ENCODE data around the gene CNOT4.
"Not testable (repeated sequence)": the region's sequence is repeated elsewhere in the genome, so short reads cannot be mapped to it uniquely, and the experiment has no call there.

The CNOT4 gene

DNA sequence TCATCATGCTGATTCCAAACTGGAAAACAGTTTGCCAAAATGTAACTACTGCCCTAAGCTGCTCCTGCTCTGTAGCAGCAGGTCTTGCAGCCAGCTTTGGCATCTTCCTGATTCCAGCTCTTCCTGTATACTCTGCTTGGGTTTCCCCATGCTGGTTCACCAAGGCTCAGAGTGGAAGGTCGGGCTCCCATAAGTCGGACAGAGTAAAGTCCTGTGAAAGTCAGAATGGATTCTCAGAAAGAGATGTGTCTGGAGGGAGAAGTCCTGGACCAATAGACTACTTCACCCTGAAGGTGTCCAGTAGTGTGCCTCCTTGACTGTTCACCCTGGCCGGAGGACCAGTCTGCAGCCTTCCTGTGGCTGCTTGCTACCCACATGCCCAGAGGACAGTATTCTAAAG, 182.4 kb downstream of the CNOT4 start:
- DNase-seq (ENCODE audit: low read depth) = no peak

GRCh38 chr7:135326636-135327280, 183.1 kb downstream of the CNOT4 start:
- no peak for DNase-seq (ENCODE audit: low read depth)

DNA sequence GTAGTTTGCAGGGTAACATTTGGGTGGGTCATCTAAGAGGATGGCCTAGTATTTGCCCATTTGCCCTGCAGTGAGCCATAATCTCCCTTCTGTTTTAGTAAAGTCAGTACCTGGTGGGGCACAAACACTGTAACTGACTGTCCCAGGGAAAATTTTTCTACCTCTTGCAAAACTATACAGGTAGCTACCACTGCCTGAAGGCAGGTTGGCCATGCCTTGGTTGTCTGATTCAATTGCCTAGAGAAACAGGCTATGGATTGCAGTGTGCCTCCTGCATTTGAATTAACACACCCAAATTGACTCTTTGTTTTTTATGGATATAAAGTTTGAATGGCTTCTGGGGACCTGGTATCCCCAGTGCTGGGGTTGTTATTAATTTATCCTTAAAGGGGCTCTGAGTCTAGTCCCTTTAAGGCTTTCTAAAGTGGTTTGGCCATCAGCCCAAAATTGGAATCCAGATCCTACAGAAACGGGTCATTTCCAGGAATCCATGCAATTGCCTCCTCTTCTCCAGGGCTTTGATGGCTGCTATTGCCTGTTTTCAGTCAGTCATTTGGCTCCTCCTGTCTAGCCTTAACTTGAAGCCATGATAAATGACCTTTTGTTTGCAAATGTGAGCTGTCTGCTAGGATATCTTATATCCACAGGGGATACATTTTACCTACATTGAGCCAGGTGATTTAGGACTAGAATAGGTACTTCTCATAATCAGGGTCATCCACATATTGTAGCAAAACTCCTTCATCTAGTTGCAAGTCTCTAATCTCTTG, 187.1 kb downstream of the CNOT4 start:
- DNase-seq (ENCODE audit: low read depth) = no peak

DNA sequence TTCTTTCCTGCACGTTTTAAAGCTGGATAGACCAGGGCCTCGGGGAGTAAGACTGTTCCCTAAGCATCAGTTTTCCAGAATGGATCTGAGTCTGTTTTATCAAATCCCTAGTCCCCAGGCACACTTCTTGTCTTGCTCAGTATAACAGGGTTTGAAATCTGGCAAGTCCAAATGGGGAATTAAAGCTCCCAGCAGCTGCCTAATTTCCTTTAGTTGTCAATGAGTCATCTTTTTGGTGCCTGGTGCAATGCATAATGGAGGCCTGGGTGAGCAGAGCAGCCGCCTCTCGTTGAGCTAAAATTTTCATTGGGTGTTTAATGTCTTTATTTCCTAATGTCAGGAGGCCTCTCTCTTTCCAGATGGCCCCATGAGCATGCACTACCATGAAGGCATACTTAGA, 188.3 kb downstream of the CNOT4 start:
- DNase-seq (ENCODE audit: low read depth) = no peak

DNA sequence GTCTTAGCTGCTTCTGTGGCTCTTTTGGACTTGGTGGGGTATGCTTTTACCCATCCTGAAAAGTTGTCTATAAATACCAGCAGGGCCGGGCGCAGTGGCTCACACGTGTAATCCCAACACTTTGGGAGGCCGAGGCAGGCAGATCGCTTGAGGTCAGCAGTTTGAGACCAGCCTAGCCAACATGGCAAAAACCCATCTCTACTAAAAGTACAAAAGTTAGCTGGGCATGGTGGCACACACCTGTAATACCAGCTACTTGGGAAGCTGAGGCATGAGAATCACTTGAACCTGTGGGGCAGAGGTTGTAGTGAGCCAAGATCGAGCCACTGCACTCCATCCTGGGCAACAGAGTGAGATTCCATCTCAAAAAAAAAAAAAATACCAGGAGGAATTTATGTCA, 188.9 kb downstream of the CNOT4 start:
- DNase-seq (ENCODE audit: low read depth) = not testable (repeated sequence)

DNA sequence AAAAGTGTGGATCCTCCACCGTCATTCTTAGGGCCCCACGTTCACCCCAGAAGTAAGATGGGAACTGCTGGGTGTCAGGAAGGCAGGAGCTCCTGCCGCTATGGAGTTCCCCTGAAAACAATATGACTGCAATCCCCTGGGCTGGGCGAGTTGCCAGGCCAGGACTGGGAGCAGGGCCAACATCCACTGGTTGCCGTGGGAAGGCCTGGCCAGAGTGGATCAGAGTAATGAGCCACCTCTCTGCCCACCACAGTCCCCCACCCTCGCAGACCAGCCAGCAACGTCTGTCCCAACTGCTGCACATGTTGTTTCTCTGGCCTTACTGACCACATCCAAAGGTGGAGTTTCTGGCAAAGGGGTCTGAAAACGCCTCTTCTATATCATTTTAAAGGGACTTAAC, 189.6 kb downstream of the CNOT4 start:
- DNase-seq (ENCODE audit: low read depth) = no peak

DNA sequence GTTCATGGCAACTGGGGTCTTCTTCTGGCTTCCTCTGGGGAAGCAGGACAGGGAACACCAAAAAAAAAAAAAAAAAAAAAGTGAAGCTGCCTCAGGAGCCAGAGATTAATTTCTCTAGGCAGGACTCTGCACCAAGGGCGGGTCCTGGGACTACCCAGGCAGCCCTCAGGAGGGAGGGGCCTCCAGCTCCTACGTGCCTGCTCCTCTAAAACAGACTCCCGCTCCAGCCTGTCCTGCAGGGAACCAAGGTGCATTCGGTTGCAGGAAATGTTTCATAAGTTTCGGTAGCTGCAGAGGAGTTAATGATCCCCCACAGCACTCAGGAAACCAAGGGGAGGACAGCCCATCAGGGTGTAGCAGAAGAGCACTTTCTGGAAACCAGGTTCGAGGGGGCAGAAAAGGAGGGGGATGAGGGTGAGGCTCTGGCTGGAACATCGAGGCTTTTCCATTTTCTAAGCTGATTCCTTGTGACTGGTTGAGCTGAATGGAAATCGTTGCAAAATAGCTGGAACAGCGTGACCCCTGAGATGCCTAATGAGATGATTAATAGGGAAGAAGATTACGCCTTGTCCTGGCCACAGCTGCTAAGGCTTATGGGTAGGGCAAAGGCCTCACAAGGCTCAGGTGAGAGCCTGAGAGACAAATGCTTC, 192.1 kb downstream of the CNOT4 start:
- DNase-seq (ENCODE audit: low read depth) = no peak

- DNase-seq (ENCODE audit: low read depth) = no peak
These were observed 193.1 kb downstream of the CNOT4 start for GRCh38 chr7:135316648-135317313.

DNA sequence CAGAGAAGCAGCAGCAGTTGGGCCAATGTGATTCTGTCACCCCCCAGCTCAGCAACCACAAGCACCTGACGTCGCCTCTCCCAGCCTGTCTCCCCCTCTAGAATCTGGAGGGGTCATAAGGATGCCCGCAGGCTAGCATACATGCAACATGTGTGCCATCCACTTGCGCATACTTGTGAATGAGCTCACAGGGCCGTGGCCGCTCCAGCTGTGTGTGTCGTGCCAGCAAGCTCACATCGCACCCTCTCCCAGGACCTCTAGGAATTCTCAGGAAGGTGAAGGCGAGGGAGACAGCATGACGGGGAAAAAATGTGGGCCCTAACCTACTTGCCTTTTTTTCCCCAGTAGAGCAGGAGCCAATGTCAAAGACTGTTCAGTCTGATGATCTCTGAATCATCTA, 195.9 kb downstream of the CNOT4 start:
- no peak for DNase-seq (ENCODE audit: low read depth)

Data from HS-5 (cell line).